ENCODE results near the gene IGSF23. TPM values are rescaled to one million over a fixed set of nuclear protein-coding genes. Genes with fewer than 3 reads are reported as not detected.
A peak's percentile ranks its signal among the peaks of the same experiment; 100 is the strongest.

IGSF23 gene
- total RNA-seq, 6 donors from 2014 or later = not detected

GRCh38 chr19:44645407-44646048 lies 32.2 kb downstream of the IGSF23 start:
- peaks cover 21 to 35% (median 27%) of the 10 kb centered on the region in 4 donors for H3K4me1 ChIP-seq
- ATAC-seq (ENCODE audit: low FRiP score in 2 of 2) = no peak
- H3K9me3 ChIP-seq = no peaks in the 10 kb centered on the region
- peak overlapping the region in 2 of 4 donors; percentile 23 to 32 for H3K27ac ChIP-seq
- 83 to 86% methylated on average over 8 of the region's 8 CpGs for WGBS, 2 donors
- no peak for TF ChIP-seq POLR2AphosphoS5 (IDR thresholded peaks at IDR 0.05)
- no peak for TF ChIP-seq CTCF (IDR thresholded peaks at IDR 0.05)
- no peak for TF ChIP-seq POLR2A (IDR thresholded peaks at IDR 0.05)
- TF ChIP-seq EP300 (IDR thresholded peaks at IDR 0.05) = no peak
- DNase-seq = no peak
- H3K27me3 ChIP-seq = no peaks in the 10 kb centered on the region
- H3K36me3 ChIP-seq = peaks cover 7 to 31% (median 17%) of the 10 kb centered on the region in 4 donors
- H3K4me3 ChIP-seq = peak overlapping the region in 1 of 4 donors; percentile 4

- no peaks in the 10 kb centered on the region for H3K9me3 ChIP-seq
- TF ChIP-seq EP300 (IDR thresholded peaks at IDR 0.05) (no peak), POLR2AphosphoS5 (IDR thresholded peaks at IDR 0.05) (no peak), POLR2A (IDR thresholded peaks at IDR 0.05) (no peak), CTCF (IDR thresholded peaks at IDR 0.05) (no peak)
- no peaks in the 10 kb centered on the region for H3K27me3 ChIP-seq
- no peak for DNase-seq
- peaks cover 21 to 35% (median 27%) of the 10 kb centered on the region in 4 donors for H3K4me1 ChIP-seq
- peaks cover 10 to 36% (median 21%) of the 10 kb centered on the region in 4 donors for H3K36me3 ChIP-seq
- peak overlapping the region in 2 of 4 donors; percentile 23 to 32 for H3K27ac ChIP-seq
- no peak for ATAC-seq (ENCODE audit: low FRiP score in 2 of 2)
- WGBS, 2 donors = 94 to 100% methylated on average over 3 of the region's 3 CpGs
- no peak overlapping the region for H3K4me3 ChIP-seq
Measured at GRCh38 chr19:44646049-44646416, 32.7 kb downstream of the IGSF23 start.

- no peaks in the 10 kb centered on the region for H3K9me3 ChIP-seq
- peaks cover 15 to 47% (median 32%) of the 10 kb centered on the region in 4 donors for H3K36me3 ChIP-seq
- peak overlapping the region in 2 of 4 donors; percentile 54 to 67 for H3K27ac ChIP-seq
- TF ChIP-seq CTCF (IDR thresholded peaks at IDR 0.05) (no peak), EP300 (IDR thresholded peaks at IDR 0.05) (no peak), POLR2AphosphoS5 (IDR thresholded peaks at IDR 0.05) (no peak), POLR2A (IDR thresholded peaks at IDR 0.05) (no peak)
- ATAC-seq (ENCODE audit: low FRiP score in 2 of 2) = no peak
- no peaks in the 10 kb centered on the region for H3K27me3 ChIP-seq
- H3K4me3 ChIP-seq = no peak overlapping the region
- H3K4me1 ChIP-seq = peaks cover 21 to 35% (median 27%) of the 10 kb centered on the region in 4 donors
- WGBS, 2 donors = 91 to 92% methylated on average over 28 to 29 of the region's 31 CpGs
- DNase-seq = peak in 1 of 2 donors; percentile 73
Measured at GRCh38 chr19:44647144-44647543, 33.8 kb downstream of the IGSF23 start.

GRCh38 chr19:44648631-44649251 lies 35.4 kb downstream of the IGSF23 start:
- no peak overlapping the region for H3K4me3 ChIP-seq
- peak overlapping the region in 2 of 4 donors; percentile 57 to 67 for H3K27ac ChIP-seq
- 71 to 74% methylated on average over 3 of the region's 3 CpGs for WGBS, 2 donors
- TF ChIP-seq POLR2AphosphoS5 (IDR thresholded peaks at IDR 0.05) (peak in 1 of 2 donors; percentile 1), EP300 (IDR thresholded peaks at IDR 0.05) (no peak)
- H3K4me1 ChIP-seq = peaks cover 21 to 35% (median 25%) of the 10 kb centered on the region in 4 donors
- peak in 1 of 2 donors; percentile 28 for DNase-seq
- no peak for ATAC-seq (ENCODE audit: low FRiP score in 2 of 2)
- H3K36me3 ChIP-seq = peaks cover 15 to 63% (median 46%) of the 10 kb centered on the region in 4 donors
- H3K27me3 ChIP-seq = no peaks in the 10 kb centered on the region
- no peaks in the 10 kb centered on the region for H3K9me3 ChIP-seq

- ATAC-seq (ENCODE audit: low FRiP score in 2 of 2) (no peak), DNase-seq (no peak)
- Histone ChIP-seq H3K4me3 (no peak overlapping the region), H3K36me3 (peaks cover 15 to 69% (median 49%) of the 10 kb centered on the region in 4 donors), H3K27me3 (no peaks in the 10 kb centered on the region), H3K4me1 (peaks cover 21 to 32% (median 29%) of the 10 kb centered on the region in 4 donors), H3K9me3 (no peaks in the 10 kb centered on the region), H3K27ac (no peak overlapping the region)
- WGBS, 2 donors = 90 to 97% methylated on average over 10 to 12 of the region's 15 CpGs
- TF ChIP-seq EP300 (IDR thresholded peaks at IDR 0.05) (no peak), POLR2A (IDR thresholded peaks at IDR 0.05) (no peak), POLR2AphosphoS5 (IDR thresholded peaks at IDR 0.05) (no peak), CTCF (IDR thresholded peaks at IDR 0.05) (no peak)
Measured at GRCh38 chr19:44649578-44650145, 36.3 kb downstream of the IGSF23 start.

Measured in upper lobe of left lung (tissue), 6 donors.